Measurements from ENCODE around the gene ZNF438.

ZNF438 gene

GRCh38 chr10:31011017-31011664 lies 20.5 kb downstream of the ZNF438 start:
- DNase-seq: no peak

- DNase-seq: no peak
Measured at GRCh38 chr10:31010062-31010461, 21.6 kb downstream of the ZNF438 start.

GRCh38 chr10:31005895-31006294 lies 25.8 kb downstream of the ZNF438 start:
- DNase-seq: no peak

GRCh38 chr10:31004611-31005193 lies 27.0 kb downstream of the ZNF438 start:
- DNase-seq: no peak

- no peak for DNase-seq
Measured at GRCh38 chr10:31001740-31002139, 29.9 kb downstream of the ZNF438 start.

- no peak for DNase-seq
Measured at GRCh38 chr10:31000867-31001266, 30.8 kb downstream of the ZNF438 start.

- DNase-seq: no peak
Measured at GRCh38 chr10:31000071-31000782, 31.4 kb downstream of the ZNF438 start.

- no peak for DNase-seq
Measured at GRCh38 chr10:30999070-30999712, 32.5 kb downstream of the ZNF438 start.

GRCh38 chr10:30997536-30998235 lies 34.0 kb downstream of the ZNF438 start:
- no peak for DNase-seq

GRCh38 chr10:30996481-30997005 lies 35.1 kb downstream of the ZNF438 start:
- no peak for DNase-seq

- no peak for DNase-seq
Measured at GRCh38 chr10:30995081-30995770, 36.4 kb downstream of the ZNF438 start.

- no peak for DNase-seq
Measured at GRCh38 chr10:30993155-30993554, 38.5 kb downstream of the ZNF438 start.

- DNase-seq: no peak
Measured at GRCh38 chr10:30992681-30993080, 39.0 kb downstream of the ZNF438 start.

GRCh38 chr10:30991647-30992011 lies 40.0 kb downstream of the ZNF438 start:
- DNase-seq: no peak

GRCh38 chr10:30990971-30991646 lies 40.6 kb downstream of the ZNF438 start:
- no peak for DNase-seq

- DNase-seq: no peak
Measured at GRCh38 chr10:30990351-30990750, 41.3 kb downstream of the ZNF438 start.

- DNase-seq: no peak
Measured at GRCh38 chr10:30988831-30989435, 42.7 kb downstream of the ZNF438 start.

GRCh38 chr10:30987463-30987862 lies 44.2 kb downstream of the ZNF438 start:
- DNase-seq: no peak

GRCh38 chr10:30986053-30986555 lies 45.6 kb downstream of the ZNF438 start:
- DNase-seq: no peak

- DNase-seq: no peak
Measured at GRCh38 chr10:30985512-30985911, 46.2 kb downstream of the ZNF438 start.

Measured in DMS79 (cell line).